Testis (tissue), 3 donors: Measurements from ENCODE around the gene KCNQ1. TPM values are rescaled to one million over a fixed set of nuclear protein-coding genes. Genes with fewer than 3 reads are reported as not detected.
"Not testable (repeated sequence)": the region's sequence is repeated elsewhere in the genome, so short reads cannot be mapped to it uniquely, and the experiment has no call there.

Source experiments
- DNase-seq: peaks from one replicate; pipeline ENCODE4 v3.0.0-alpha.2; 2019
- H3K27ac ChIP-seq, 2 donors: fragments of 200-600 bp; sonication (generic); one replicate each; pipeline ENCODE4 v1.5.1; 2019
- H3K27me3 ChIP-seq: fragments of 200-600 bp; sonication (generic); one replicate; pipeline ENCODE4 v1.5.1; 2019
- H3K36me3 ChIP-seq: fragments of 200-600 bp; sonication (generic); one replicate; pipeline ENCODE4 v1.5.1; 2017; ENCODE audit warnings: low read depth; ENCODE audit errors: missing control alignments
- H3K4me1 ChIP-seq: fragments of 200-600 bp; sonication (generic); one replicate; pipeline ENCODE4 v1.5.1; 2019
- H3K4me3 ChIP-seq, 2 donors: fragments of 200-600 bp; sonication (generic); one replicate each; pipeline ENCODE4 v1.5.1; 2017 to 2019
- H3K9me3 ChIP-seq: fragments of 200-600 bp; sonication (generic); one replicate; pipeline ENCODE4 v1.5.1; 2017
- POLR2A ChIP-seq: fragments of 450-650 bp; IDR thresholded peaks from one replicate; pipeline ENCODE4 v1.6.1; 2017; ENCODE audit warnings: antibody characterized with exemption, mild to moderate bottlenecking, moderate library complexity
- WGBS, 2 donors: methylation state at CpG; one replicate each; pipeline ENCODE4 v1.1.5; 2018; 5-methylcytosine and 5-hydroxymethylcytosine counted together
- intact Hi-C: fragments of 100-400 bp; cut with DNase I; formaldehyde crosslinking; loops from one replicate; pipeline ENCODE4 v1.15.1; 2023; ENCODE audit warnings: low total_unique reads
- polyA plus RNA-seq: library from polyadenylated mRNA; stranded (reverse); fragments of 350-450 nt; fragmentation: Illumina TruSeq; extraction: RNeasy Lipid Tissue Mini Kit (QIAGEN cat#74804); gene quantifications from one replicate; pipeline ENCODE4 v1.2.3, GENCODE V29; 2014; ENCODE audit warnings: low read depth, low replicate concordance; ENCODE audit not compliant: insufficient read depth
- total RNA-seq, 2 donors: library from RNA; depleted of rRNA; stranded (reverse); fragments of >200 nt; gene quantifications; one replicate each; pipeline ENCODE4 v1.2.3, GENCODE V29; 2016
- TF ChIP-seq, protein P1 (sequence below), 3 experiments: fragments of 450-650 bp in 2 of 3; fragments of 200-600 bp in 1 of 3; sonication (generic) in 1 of 3; IDR thresholded peaks; one replicate each; pipeline ENCODE4 v1.5.1; 2016 to 2019; ENCODE audit warnings: antibody characterized with exemption in 3 of 3, mild to moderate bottlenecking in 2 of 3, moderate library complexity in 1 of 3

Gene KCNQ1
- total and polyA plus RNA-seq, 3 donors from 2014 or later = 6.0 to 24.2 (median 12.8) TPM

DNA sequence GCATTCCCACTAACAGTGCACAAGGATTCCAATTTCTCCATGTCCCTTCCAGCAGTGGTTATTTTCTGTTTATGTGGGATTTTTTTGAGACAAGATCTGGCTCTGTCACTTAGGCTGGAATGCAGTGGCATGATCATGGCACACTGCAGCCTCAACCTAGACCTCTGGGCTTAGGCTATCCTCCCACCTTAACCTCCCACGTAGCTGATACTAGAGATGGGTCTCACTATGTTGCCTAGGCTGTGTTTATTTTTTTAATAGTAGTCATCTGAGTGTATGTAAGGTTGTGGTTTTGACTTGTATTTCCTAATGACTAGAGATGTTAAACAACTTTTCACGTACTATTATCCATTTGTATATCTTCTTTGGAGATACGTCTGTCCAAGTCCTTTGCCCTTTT, 180.4 kb downstream of the KCNQ1 start:
- intact Hi-C loops = no loop called here
- whole genome bisulfite sequencing, 2 donors = 56 to 78% methylated on average over 3 of the region's 3 CpGs
- H3K9me3 ChIP-seq = no peaks in the 10 kb centered on the region

DNA sequence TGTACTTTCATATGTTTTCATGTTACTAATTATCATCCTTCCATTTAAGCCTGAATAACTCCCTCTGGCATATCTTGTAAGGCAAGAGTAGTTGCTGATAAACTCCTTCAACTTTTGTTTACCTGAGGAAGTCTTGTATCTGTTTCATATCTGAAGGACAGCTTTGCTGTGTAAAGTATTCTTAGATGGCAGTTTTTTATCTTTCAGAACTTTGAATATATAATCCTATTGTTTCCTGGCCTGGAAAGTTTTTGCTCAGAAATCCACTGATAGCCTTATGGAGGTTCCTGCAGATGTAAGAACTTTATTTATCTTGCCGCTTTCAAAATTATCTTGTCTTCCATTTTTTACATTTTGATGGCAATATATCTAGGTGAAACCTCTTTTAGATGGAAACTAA, 185.9 kb downstream of the KCNQ1 start:
- intact Hi-C loops = no loop called here
- WGBS, 2 donors = 96% methylated on average over 1 of the region's 1 CpG
- H3K4me1 ChIP-seq = no peaks in the 10 kb centered on the region
- no peak for DNase-seq
- TF ChIP-seq, protein P1, sequence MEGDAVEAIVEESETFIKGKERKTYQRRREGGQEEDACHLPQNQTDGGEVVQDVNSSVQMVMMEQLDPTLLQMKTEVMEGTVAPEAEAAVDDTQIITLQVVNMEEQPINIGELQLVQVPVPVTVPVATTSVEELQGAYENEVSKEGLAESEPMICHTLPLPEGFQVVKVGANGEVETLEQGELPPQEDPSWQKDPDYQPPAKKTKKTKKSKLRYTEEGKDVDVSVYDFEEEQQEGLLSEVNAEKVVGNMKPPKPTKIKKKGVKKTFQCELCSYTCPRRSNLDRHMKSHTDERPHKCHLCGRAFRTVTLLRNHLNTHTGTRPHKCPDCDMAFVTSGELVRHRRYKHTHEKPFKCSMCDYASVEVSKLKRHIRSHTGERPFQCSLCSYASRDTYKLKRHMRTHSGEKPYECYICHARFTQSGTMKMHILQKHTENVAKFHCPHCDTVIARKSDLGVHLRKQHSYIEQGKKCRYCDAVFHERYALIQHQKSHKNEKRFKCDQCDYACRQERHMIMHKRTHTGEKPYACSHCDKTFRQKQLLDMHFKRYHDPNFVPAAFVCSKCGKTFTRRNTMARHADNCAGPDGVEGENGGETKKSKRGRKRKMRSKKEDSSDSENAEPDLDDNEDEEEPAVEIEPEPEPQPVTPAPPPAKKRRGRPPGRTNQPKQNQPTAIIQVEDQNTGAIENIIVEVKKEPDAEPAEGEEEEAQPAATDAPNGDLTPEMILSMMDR (IDR thresholded peaks at IDR 0.05) = no peak
- TF ChIP-seq POLR2A = no peak
- H3K27ac ChIP-seq = no peak overlapping the region
- H3K4me3 ChIP-seq = no peak overlapping the region
- H3K27me3 ChIP-seq = no peaks in the 10 kb centered on the region
- H3K36me3 ChIP-seq = no peaks in the 10 kb centered on the region
- no peaks in the 10 kb centered on the region for H3K9me3 ChIP-seq

More for the DNA sequence above, 180.4 kb downstream of the KCNQ1 start:
- no peak for DNase-seq
- no peaks in the 10 kb centered on the region for H3K36me3 ChIP-seq
- H3K4me1 ChIP-seq = no peaks in the 10 kb centered on the region
- TF ChIP-seq, protein P1 (IDR thresholded peaks at IDR 0.05) = no peak
- no peak for TF ChIP-seq POLR2A
- no peak overlapping the region for H3K4me3 ChIP-seq
- no peak overlapping the region for H3K27ac ChIP-seq
- no peaks in the 10 kb centered on the region for H3K27me3 ChIP-seq

- Histone ChIP-seq H3K27me3 (no peaks in the 10 kb centered on the region), H3K4me1 (no peaks in the 10 kb centered on the region), H3K27ac (no peak overlapping the region), H3K4me3 (no peak overlapping the region), H3K36me3 (no peaks in the 10 kb centered on the region), H3K9me3 (no peaks in the 10 kb centered on the region)
- no peak for TF ChIP-seq POLR2A
- TF ChIP-seq, protein P1 (IDR thresholded peaks at IDR 0.05) = no peak
- 57 to 78% methylated on average over 1 of the region's 1 CpG for WGBS, 2 donors
- DNase-seq = no peak
- intact Hi-C loops = no loop called here
These were observed 186.4 kb downstream of the KCNQ1 start for GRCh38 chr11:2631161-2631560.

DNA sequence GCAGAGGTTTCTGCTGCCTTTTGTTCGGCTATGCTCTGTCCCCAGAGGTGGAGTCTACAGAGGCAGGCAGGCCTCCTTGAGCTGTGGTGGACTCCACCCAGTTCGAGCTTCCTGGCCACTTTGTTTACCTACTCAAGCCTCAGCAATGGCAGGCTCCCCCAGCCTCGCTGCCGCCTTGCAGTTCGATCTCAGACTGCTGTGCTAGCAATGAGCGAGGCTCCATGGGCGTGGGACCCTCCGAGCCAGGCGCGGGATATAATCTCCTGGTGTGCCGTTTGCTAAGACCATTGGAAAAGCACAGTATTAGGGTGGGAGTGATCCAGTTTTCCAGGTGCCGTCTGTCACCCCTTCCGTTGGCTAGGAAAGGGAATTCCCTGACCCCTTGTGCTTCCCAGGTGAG, 195.0 kb downstream of the KCNQ1 start:
- DNase-seq, intact Hi-C loops, H3K4me1 ChIP-seq, H3K36me3 ChIP-seq, H3K4me3 ChIP-seq, H3K27me3 ChIP-seq, H3K9me3 ChIP-seq, H3K27ac ChIP-seq: not testable (repeated sequence)
- 94 to 98% methylated on average over 12 to 13 of the region's 13 CpGs for WGBS, 2 donors

DNA sequence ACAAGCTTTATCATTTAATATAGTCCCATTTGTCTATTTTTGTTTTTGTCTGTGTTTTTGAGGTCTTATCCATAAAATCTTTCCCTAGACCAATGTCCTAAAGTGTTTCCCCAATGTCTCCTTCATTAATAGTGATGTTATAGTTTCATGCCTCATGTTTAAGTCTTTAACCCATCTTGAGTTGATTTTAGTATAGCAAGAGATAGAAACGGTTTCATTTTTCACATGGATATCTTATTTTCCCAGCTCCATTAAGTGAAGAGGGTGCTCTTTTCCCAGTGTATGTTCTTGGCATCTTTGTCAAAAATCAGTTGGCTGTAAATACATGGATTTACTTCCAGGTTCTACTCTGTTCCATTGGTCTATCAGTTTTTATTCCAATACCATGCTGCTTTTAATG, 196.8 kb downstream of the KCNQ1 start:
- Histone ChIP-seq H3K27ac (no peak overlapping the region), H3K4me3 (no peak overlapping the region), H3K36me3 (no peaks in the 10 kb centered on the region), H3K27me3 (no peaks in the 10 kb centered on the region), H3K9me3 (no peaks in the 10 kb centered on the region), H3K4me1 (no peaks in the 10 kb centered on the region)
- TF ChIP-seq, protein P1 (IDR thresholded peaks at IDR 0.05) = no peak
- TF ChIP-seq POLR2A = no peak
- no peak for DNase-seq
- WGBS, 2 donors = 87 to 88% methylated on average over 1 of the region's 1 CpG
- intact Hi-C loops = no loop called here
